Brain microvascular endothelial cell (primary cell): ENCODE measurements around the gene KDM2B.

ENCODE experiments used
- DNase-seq: peaks from one replicate; pipeline ENCODE4 v3.0.0-alpha.2; 2020
- H3K27ac ChIP-seq: fragments of 250-450 bp; sonication (Bioruptor Pico); 2 replicates; pipeline ENCODE4 v1.5.1; 2020; ENCODE audit warnings: mild to moderate bottlenecking, moderate library complexity
- H3K27me3 ChIP-seq: fragments of 250-450 bp; sonication (Bioruptor Pico); replicated peaks from 2 replicates; pipeline ENCODE4 v1.5.1; 2020; ENCODE audit warnings: mild to moderate bottlenecking
- H3K36me3 ChIP-seq: fragments of 250-450 bp; sonication (Bioruptor Pico); replicated peaks from 2 replicates; pipeline ENCODE4 v1.5.1; 2020; ENCODE audit warnings: mild to moderate bottlenecking
- H3K4me3 ChIP-seq: 2 replicates; pipeline ENCODE4 v1.5.1; 2011; ENCODE audit warnings: low read depth, mild to moderate bottlenecking, control low read depth, low read length, moderate library complexity
- CTCF ChIP-seq: IDR thresholded peaks from 2 replicates; pipeline ENCODE4 v1.5.1; 2011; ENCODE audit warnings: low read depth, mild to moderate bottlenecking, moderate library complexity, low read length, control low read depth, inconsistent platforms; ENCODE audit errors: missing control alignments
- in situ Hi-C: cut with HindIII; loops from 2 replicates; pipeline ENCODE4 v1.10.0; 2017; ENCODE audit warnings: low sequenced_read_pairs, low pct_ligation_motif_present

KDM2B gene

DNA sequence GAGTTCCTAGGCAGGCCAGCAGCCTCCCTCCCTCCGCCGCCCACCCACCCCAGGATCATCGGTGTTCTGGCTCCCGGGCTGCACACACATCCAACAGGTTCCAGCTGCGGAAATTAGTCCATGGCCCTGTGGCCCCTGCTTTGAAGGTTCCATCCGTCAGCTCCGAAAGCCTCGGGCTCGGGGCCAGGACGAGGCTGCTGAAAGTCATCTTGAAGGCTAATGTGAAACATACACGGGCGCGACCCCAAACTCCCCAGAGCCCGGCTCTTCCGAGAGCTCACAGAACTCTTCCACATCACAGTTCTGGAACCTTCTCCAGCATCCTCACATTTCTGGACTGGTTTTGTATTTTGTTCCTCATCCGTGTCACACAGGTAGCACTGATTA lies 19.8 kb downstream of the KDM2B start:
- H3K4me3 ChIP-seq: no peak overlapping the region
- TF ChIP-seq CTCF: no peak
- no peaks in the 10 kb centered on the region for H3K27me3 ChIP-seq
- in situ Hi-C loops: no loop called here
- DNase-seq: no peak
- H3K27ac ChIP-seq: no peak overlapping the region
- H3K36me3 ChIP-seq: no peaks in the 10 kb centered on the region

DNA sequence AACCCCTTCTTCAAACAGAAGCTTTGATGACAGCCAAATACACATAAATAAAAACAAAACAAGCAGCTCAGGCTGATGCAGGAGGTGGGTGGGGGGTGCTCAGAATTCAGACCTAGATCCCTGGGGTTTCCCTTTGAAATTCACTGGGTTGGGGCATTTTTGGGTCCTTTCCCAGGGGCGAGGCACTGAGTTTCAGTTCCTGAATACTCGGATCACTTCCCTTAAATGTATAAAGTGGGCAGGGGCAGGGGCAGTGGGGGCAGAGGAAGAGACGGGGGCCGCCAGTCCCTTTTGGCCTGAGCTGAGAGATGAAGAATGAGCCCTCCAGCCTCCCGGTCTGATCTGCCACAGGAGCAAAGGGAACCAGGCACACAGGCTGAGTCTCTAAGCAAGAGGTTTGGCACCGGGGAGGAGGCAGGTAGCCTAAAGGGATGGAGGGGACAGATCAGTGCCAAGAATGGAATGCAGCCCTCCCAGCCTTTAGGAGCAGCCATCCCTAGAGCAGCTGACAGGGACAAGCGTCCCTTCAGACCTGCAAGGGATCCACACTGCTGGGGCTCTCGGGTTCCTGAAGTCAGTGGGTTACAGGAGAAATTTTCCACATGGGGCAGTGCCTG lies 20.3 kb downstream of the KDM2B start:
- Histone ChIP-seq H3K27ac (no peak overlapping the region), H3K27me3 (no peaks in the 10 kb centered on the region), H3K36me3 (no peaks in the 10 kb centered on the region), H3K4me3 (no peak overlapping the region)
- in situ Hi-C loops: no loop called here
- TF ChIP-seq CTCF: no peak
- DNase-seq: no peak

- H3K27me3 ChIP-seq: no peaks in the 10 kb centered on the region
- no peaks in the 10 kb centered on the region for H3K36me3 ChIP-seq
- H3K4me3 ChIP-seq: no peak overlapping the region
- TF ChIP-seq CTCF: no peak
- no peak overlapping the region for H3K27ac ChIP-seq
- DNase-seq: no peak
- in situ Hi-C loops: no loop called here
These were observed 21.9 kb downstream of the KDM2B start for GRCh38 chr12:121558956-121559355.

GRCh38 chr12:121550974-121551634 lies 29.7 kb downstream of the KDM2B start:
- no peak for TF ChIP-seq CTCF
- Histone ChIP-seq H3K36me3 (no peaks in the 10 kb centered on the region), H3K27me3 (no peaks in the 10 kb centered on the region), H3K27ac (no peak overlapping the region), H3K4me3 (no peak overlapping the region)
- in situ Hi-C loops: no loop called here
- no peak for DNase-seq

GRCh38 chr12:121549075-121549474 lies 31.7 kb downstream of the KDM2B start:
- no peaks in the 10 kb centered on the region for H3K27me3 ChIP-seq
- in situ Hi-C loops: no loop called here
- no peak overlapping the region for H3K27ac ChIP-seq
- no peak for TF ChIP-seq CTCF
- no peaks in the 10 kb centered on the region for H3K36me3 ChIP-seq
- no peak overlapping the region for H3K4me3 ChIP-seq
- no peak for DNase-seq

DNA sequence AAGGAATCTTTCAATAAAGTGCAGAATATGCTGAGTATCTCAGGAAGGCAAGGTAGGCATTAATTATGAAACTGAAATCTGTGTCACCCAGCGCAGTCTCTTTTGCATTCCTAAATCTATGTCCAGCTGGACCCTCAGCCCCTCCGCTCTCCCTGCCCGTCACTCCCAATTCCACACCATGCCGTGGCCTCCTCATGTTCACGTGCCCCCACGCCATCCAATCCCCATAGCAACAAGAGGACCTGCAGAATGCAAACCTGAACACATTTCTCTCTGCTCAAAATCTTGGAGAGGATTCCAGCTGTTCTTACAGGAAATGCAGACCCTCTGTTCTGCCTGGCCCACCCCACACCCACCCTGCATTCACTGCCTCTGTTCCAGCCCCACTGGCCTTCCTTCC lies 35.3 kb downstream of the KDM2B start:
- Histone ChIP-seq H3K27ac (no peak overlapping the region), H3K36me3 (no peaks in the 10 kb centered on the region), H3K4me3 (no peak overlapping the region), H3K27me3 (no peaks in the 10 kb centered on the region)
- in situ Hi-C loops: no loop called here
- TF ChIP-seq CTCF: no peak
- DNase-seq: no peak
